GM12878 (cell line): ENCODE results near the gene APPL2. TPM values are rescaled to one million over a fixed set of nuclear protein-coding genes. Genes with fewer than 3 reads are reported as not detected.

Source experiments
- ATAC-seq: fragments of 200-7000 bp; cut with Tn5 transposase; 3 replicates; pipeline ENCODE4 v1.9.1; 2020; ENCODE audit warnings: mild to moderate bottlenecking, moderate library complexity
- BruUV-seq: library from RNA; stranded (reverse); fragments of 400-500 nt; replicated peaks from 2 replicates; lab custom pipeline; 2021; lab: Mats Ljungman, UMichigan
- CTCF ChIA-PET: fragments of 300-600 bp; sonication (Branson Sonifier 250); formaldehyde crosslinking; extraction: SDS; loops from one replicate; lab custom pipeline; 2021; ENCODE audit warnings: inconsistent platforms; lab: Yijun Ruan, JAX
- POLR2A ChIA-PET: fragments of 350-600 bp; formaldehyde crosslinking; extraction: SDS; loops from one replicate; lab custom pipeline; 2021; ENCODE audit warnings: inconsistent platforms; lab: Charles Lee
- RAD21 ChIA-PET: fragments of 300-600 bp; sonication (Branson Sonifier 250); formaldehyde crosslinking; loops from one replicate; lab custom pipeline; 2023; ENCODE audit warnings: antibody characterized with exemption; ENCODE audit not compliant: unreplicated experiment; lab: Charles Lee
- SMC1A ChIA-PET: fragments of 300-600 bp; sonication (Branson Sonifier 250); formaldehyde crosslinking; loops from one replicate; lab custom pipeline; 2023; ENCODE audit not compliant: unreplicated experiment, uncharacterized antibody; lab: Charles Lee
- DNase-seq: peaks from one replicate; pipeline ENCODE4 v3.0.0-alpha.2; 2011; ENCODE audit warnings: low read depth, low spot score
- FAIRE-seq: peaks from 3 replicates; lab custom pipeline; 2011; peaks lifted over from hg19 to GRCh38; lab: Jason Lieb, UNC
- H2AFZ ChIP-seq: 2 replicates; pipeline ENCODE4 v1.6.0; 2011; ENCODE audit warnings: low read depth, low read length, control low read depth; ENCODE audit not compliant: control insufficient read depth
- H3K27ac ChIP-seq: 2 replicates; pipeline ENCODE4 v1.5.1; 2011; ENCODE audit warnings: control low read depth; ENCODE audit not compliant: control insufficient read depth, insufficient read depth
- H3K27me3 ChIP-seq, 2 experiments: replicated peaks in 1 of 2; 2 replicates each; pipeline versions ENCODE4 v1.6.0 to v1.6.1; 2011; ENCODE audit warnings: low read length in 1 of 2; ENCODE audit not compliant: control insufficient read depth in 2 of 2, insufficient read depth in 2 of 2
- H3K36me3 ChIP-seq, 2 experiments: 2 replicates each; pipeline ENCODE4 v1.5.1; 2011; ENCODE audit warnings: low read length in 1 of 2; ENCODE audit not compliant: control insufficient read depth in 2 of 2, insufficient read depth in 2 of 2
- H3K4me1 ChIP-seq: 2 replicates; pipeline ENCODE4 v1.6.1; 2011; ENCODE audit warnings: mild to moderate bottlenecking, low read length, moderate library complexity, mixed read lengths; ENCODE audit not compliant: control insufficient read depth, insufficient read depth
- H3K4me2 ChIP-seq: 2 replicates; pipeline ENCODE4 v1.6.0; 2011; ENCODE audit warnings: control low read depth; ENCODE audit not compliant: control insufficient read depth, insufficient read depth
- H3K4me3 ChIP-seq: fragments of 200-600 bp; sonication (generic); 2 replicates; pipeline ENCODE4 v1.5.1; 2016
- H3K79me2 ChIP-seq: 2 replicates; pipeline ENCODE4 v1.6.0; 2011; ENCODE audit warnings: low read length; ENCODE audit not compliant: control insufficient read depth, insufficient read depth
- H3K9ac ChIP-seq: 2 replicates; pipeline ENCODE4 v1.8.0; 2011; ENCODE audit warnings: low read length, control low read depth, mixed read lengths; ENCODE audit not compliant: control insufficient read depth, insufficient read depth
- H3K9me3 ChIP-seq: replicated peaks from 3 replicates; pipeline ENCODE4 v1.5.1; 2011; ENCODE audit warnings: mild to moderate bottlenecking, low read length; ENCODE audit not compliant: control insufficient read depth, insufficient read depth
- H4K20me1 ChIP-seq: 2 replicates; pipeline ENCODE4 v1.6.0; 2011; ENCODE audit not compliant: control insufficient read depth, insufficient read depth
- BMI1 ChIP-seq: fragments of 450-650 bp; IDR thresholded peaks from 2 replicates; pipeline ENCODE4 v1.6.1; 2016; ENCODE audit warnings: mild to moderate bottlenecking, moderate library complexity, borderline replicate concordance
- EED ChIP-seq: sonication (generic); IDR thresholded peaks from 2 replicates; pipeline ENCODE4 v1.6.1; 2016; ENCODE audit warnings: antibody characterized with exemption, low read depth
- FOXK2 ChIP-seq: fragments of 450-650 bp; IDR thresholded peaks from 2 replicates; pipeline ENCODE4 v1.6.1; 2017; ENCODE audit warnings: mild to moderate bottlenecking, moderate library complexity
- NFXL1 ChIP-seq: fragments of 450-650 bp; IDR thresholded peaks from 2 replicates; pipeline ENCODE4 v1.6.1; 2017; ENCODE audit warnings: antibody characterized with exemption, mild to moderate bottlenecking, borderline replicate concordance
- NKRF ChIP-seq: fragments of 450-650 bp; conservative IDR thresholded peaks from 2 replicates; pipeline ENCODE4 v1.6.1; 2017; ENCODE audit warnings: mild to moderate bottlenecking, moderate library complexity
- PAX5 ChIP-seq: IDR thresholded peaks from 2 replicates; pipeline ENCODE4 v1.6.1; 2011; ENCODE audit warnings: low read depth, low read length, borderline replicate concordance
- RCOR1 ChIP-seq: conservative IDR thresholded peaks from 2 replicates; pipeline ENCODE4 v1.6.1; 2012; ENCODE audit warnings: low read depth, low read length, improper control_type of control experiment
- SPI1 ChIP-seq: IDR thresholded peaks from 2 replicates; pipeline ENCODE4 v1.6.1; 2011; ENCODE audit warnings: low read depth, mild to moderate bottlenecking, low read length, moderate library complexity, borderline replicate concordance; ENCODE audit not compliant: insufficient read depth
- WGBS: methylation state at CpG from one replicate; pipeline ENCODE4 v1.1.6; 2016; ENCODE audit warnings: low lambda C conversion rate; ENCODE audit not compliant: insufficient replicate concordance, insufficient coverage; ENCODE audit errors: missing lambda C conversion rate; 5-methylcytosine and 5-hydroxymethylcytosine counted together
- in situ Hi-C: fragments of 300-500 bp; cut with MboI; formaldehyde crosslinking; loops from 9 replicates; pipeline ENCODE4 v1.14.3; 2018; ENCODE audit warnings: mixed read lengths
- intact Hi-C: fragments of 100-400 bp; cut with micrococcal nuclease; formaldehyde crosslinking; loops from one replicate; pipeline ENCODE4 v1.14.2; 2022; ENCODE audit not compliant: unreplicated experiment
- polyA plus RNA-seq, 11 experiments: library from polyadenylated mRNA; depleted of rRNA in 4 of 11; unstranded in 6 of 11; stranded (reverse) in 5 of 11; fragments of >200 nt; fragmentation: Nextera tagmentation in 4 of 11; fragmentation: Illumina TruSeq in 1 of 11; extraction: Ambion mirVana in 4 of 11; extraction: Trizol in 1 of 11; gene quantifications; 1 replicate in 1 of 11; 2 replicates in 10 of 11; pipeline versions ENCODE4 v1.2.1 to v1.2.3, GENCODE V29; 2011 to 2016; ENCODE audit warnings: inconsistent platforms in 2 of 11, missing spikeins in 2 of 11, low read depth in 1 of 11
- total RNA-seq, 4 experiments: library from RNA; depleted of rRNA in 3 of 4; stranded (reverse); fragments of >200 nt in 3 of 4; fragmentation: Illumina TruSeq in 1 of 4; extraction: Trizol in 1 of 4; gene quantifications; 2 replicates each; pipeline versions ENCODE4 v1.2.1 to v1.2.3, GENCODE V29; 2013 to 2021

APPL2 gene
- total and polyA plus RNA-seq, 10 of the 15 experiments (the other 5 are each of a cell fraction or from before 2014, with no cell fraction given): 1.9 to 14.2 (median 7.5) TPM

GRCh38 chr12:105205322-105206048 lies 30.5 kb downstream of the APPL2 start:
- H3K4me3 ChIP-seq: no peak overlapping the region
- SMC1A ChIA-PET: interaction anchor here (0.5 to 1.4 kb wide), 2 partner anchors 14 to 75 kb away, joined by 3 to 4 read pairs; no protein-coding TSS in a partner anchor
- no peak for ATAC-seq
- peaks cover 0 to 8% of the 10 kb centered on the region in 2 experiments; a peak in 2 of 4 replicates for H3K36me3 ChIP-seq
- no peak overlapping the region for H2AFZ ChIP-seq
- BruUV-seq: no TSS peak
- RAD21 ChIA-PET: no interaction called here
- WGBS: 86% methylated on average over 10 of the region's 10 CpGs
- in situ Hi-C loops: no loop called here
- CTCF ChIA-PET: interaction anchor here (1.4 kb wide), 1 partner anchor 1265 kb away, joined by 3 read pairs; no protein-coding TSS in a partner anchor
- H3K27ac ChIP-seq: no peak overlapping the region
- H3K27me3 ChIP-seq: no peaks in the 10 kb centered on the region
- no peak for DNase-seq
- no peak for TF ChIP-seq SPI1
- no peak for TF ChIP-seq NFXL1
- TF ChIP-seq EED: no peak
- no peak for TF ChIP-seq FOXK2
- no peak for TF ChIP-seq NKRF
- no peak for TF ChIP-seq BMI1
- no peak for TF ChIP-seq RCOR1
- no peak for TF ChIP-seq PAX5
- TF ChIP-seq, all 136 proteins: peak for 0
- intact Hi-C loops: no loop called here
- POLR2A ChIA-PET: interaction anchor here (0.9 kb wide), 1 partner anchor 48 kb away, joined by 3 read pairs; no protein-coding TSS in a partner anchor
- no peak overlapping the region for H3K4me2 ChIP-seq
- no peaks in the 10 kb centered on the region for H3K79me2 ChIP-seq
- no peaks in the 10 kb centered on the region; the same call in 1 of the 2 replicates for H3K4me1 ChIP-seq
- H3K9ac ChIP-seq: no peak overlapping the region
- FAIRE-seq: no peak
- peaks cover 2% of the 10 kb centered on the region; the same call in 1 of the 2 replicates for H4K20me1 ChIP-seq
- no peaks in the 10 kb centered on the region for H3K9me3 ChIP-seq
